ENCODE data around the gene VGLL2.

Gene VGLL2

GRCh38 chr6:117268924-117269323 is 3.6 kb downstream of the VGLL2 start:
- TF ChIP-seq, protein P1, sequence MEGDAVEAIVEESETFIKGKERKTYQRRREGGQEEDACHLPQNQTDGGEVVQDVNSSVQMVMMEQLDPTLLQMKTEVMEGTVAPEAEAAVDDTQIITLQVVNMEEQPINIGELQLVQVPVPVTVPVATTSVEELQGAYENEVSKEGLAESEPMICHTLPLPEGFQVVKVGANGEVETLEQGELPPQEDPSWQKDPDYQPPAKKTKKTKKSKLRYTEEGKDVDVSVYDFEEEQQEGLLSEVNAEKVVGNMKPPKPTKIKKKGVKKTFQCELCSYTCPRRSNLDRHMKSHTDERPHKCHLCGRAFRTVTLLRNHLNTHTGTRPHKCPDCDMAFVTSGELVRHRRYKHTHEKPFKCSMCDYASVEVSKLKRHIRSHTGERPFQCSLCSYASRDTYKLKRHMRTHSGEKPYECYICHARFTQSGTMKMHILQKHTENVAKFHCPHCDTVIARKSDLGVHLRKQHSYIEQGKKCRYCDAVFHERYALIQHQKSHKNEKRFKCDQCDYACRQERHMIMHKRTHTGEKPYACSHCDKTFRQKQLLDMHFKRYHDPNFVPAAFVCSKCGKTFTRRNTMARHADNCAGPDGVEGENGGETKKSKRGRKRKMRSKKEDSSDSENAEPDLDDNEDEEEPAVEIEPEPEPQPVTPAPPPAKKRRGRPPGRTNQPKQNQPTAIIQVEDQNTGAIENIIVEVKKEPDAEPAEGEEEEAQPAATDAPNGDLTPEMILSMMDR (IDR thresholded peaks at IDR 0.05; ENCODE audit: low read depth, low read length), result no peak
- H3K4me3 ChIP-seq (ENCODE audit: low read depth, low read length), result no peak overlapping the region
- in situ Hi-C loops (cut with HindIII; ENCODE audit: low sequenced_read_pairs), result no loop called here
- DNase-seq (ENCODE audit: low read depth, low spot score), result no peak

DNA sequence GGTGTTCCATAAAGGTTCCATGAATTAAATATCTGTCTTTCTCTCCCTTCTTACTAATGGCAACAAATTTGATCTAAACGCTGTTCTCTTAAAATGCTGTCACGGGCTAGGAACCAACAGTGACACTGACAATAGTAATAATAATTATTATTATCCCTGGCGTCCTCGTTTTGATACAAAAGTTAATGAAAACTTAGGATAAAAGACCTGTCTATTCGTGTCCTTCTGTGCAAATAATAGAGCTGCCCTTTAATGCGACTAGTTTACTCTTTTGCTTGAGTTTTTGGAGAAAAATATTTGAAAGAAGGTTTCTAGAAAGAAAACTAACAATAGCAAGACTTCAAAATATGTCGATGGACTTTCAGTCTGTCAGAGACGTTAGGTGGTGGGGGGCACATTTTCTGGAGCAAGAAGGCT is 4.3 kb downstream of the VGLL2 start:
- no peak for DNase-seq (ENCODE audit: low read depth, low spot score)
- H3K4me3 ChIP-seq (ENCODE audit: low read depth, low read length), result no peak overlapping the region
- in situ Hi-C loops (cut with HindIII; ENCODE audit: low sequenced_read_pairs), result no loop called here
- TF ChIP-seq, protein P1 (IDR thresholded peaks at IDR 0.05; ENCODE audit: low read depth, low read length), result no peak

GRCh38 chr6:117270055-117270842 is 4.9 kb downstream of the VGLL2 start:
- in situ Hi-C loops (cut with HindIII; ENCODE audit: low sequenced_read_pairs), result no loop called here
- H3K4me3 ChIP-seq (ENCODE audit: low read depth, low read length), result no peak overlapping the region
- no peak for DNase-seq (ENCODE audit: low read depth, low spot score)
- TF ChIP-seq, protein P1 (IDR thresholded peaks at IDR 0.05; ENCODE audit: low read depth, low read length), result no peak

- in situ Hi-C loops (cut with HindIII; ENCODE audit: low sequenced_read_pairs), result no loop called here
- TF ChIP-seq, protein P1 (IDR thresholded peaks at IDR 0.05; ENCODE audit: low read depth, low read length), result no peak
- no peak for DNase-seq (ENCODE audit: low read depth, low spot score)
- H3K4me3 ChIP-seq (ENCODE audit: low read depth, low read length), result no peak overlapping the region
Observed at GRCh38 chr6:117270843-117271507, 5.6 kb downstream of the VGLL2 start.

GRCh38 chr6:117272032-117272866 is 6.9 kb downstream of the VGLL2 start:
- TF ChIP-seq, protein P1 (IDR thresholded peaks at IDR 0.05; ENCODE audit: low read depth, low read length), result no peak
- in situ Hi-C loops (cut with HindIII; ENCODE audit: low sequenced_read_pairs), result no loop called here
- peak; percentile 22 for DNase-seq (ENCODE audit: low read depth, low spot score)
- no peak overlapping the region for H3K4me3 ChIP-seq (ENCODE audit: low read depth, low read length)

DNA sequence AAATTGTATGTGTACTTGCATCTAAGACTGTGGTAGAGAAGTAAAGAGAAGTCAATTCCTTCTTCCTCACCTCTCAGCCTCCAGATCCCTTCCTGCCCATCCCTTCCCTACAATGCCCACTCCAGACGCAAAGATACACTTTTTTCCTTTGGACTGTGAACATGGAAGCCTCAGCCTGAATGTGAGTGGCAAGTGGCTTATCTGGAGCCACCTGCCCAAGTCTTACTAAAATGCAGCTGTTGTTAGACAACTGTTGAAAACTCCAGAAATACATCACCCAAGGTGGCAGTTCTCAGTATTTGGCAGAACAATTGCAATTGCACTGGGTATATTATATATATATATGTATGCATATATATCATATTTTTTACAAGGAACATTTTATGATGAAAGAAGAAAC is 7.5 kb downstream of the VGLL2 start:
- no peak overlapping the region for H3K4me3 ChIP-seq (ENCODE audit: low read depth, low read length)
- no peak for DNase-seq (ENCODE audit: low read depth, low spot score)
- TF ChIP-seq, protein P1 (IDR thresholded peaks at IDR 0.05; ENCODE audit: low read depth, low read length), result no peak
- in situ Hi-C loops (cut with HindIII; ENCODE audit: low sequenced_read_pairs), result no loop called here
